Natural killer cell (primary cell): ENCODE measurements around the gene SUSD2. TPM values are rescaled to one million over a fixed set of nuclear protein-coding genes. Genes with fewer than 3 reads are reported as not detected.

Experiments used
- ATAC-seq, 3 donors: fragments of 150-1000 bp in 2 of 3; fragments of 200-7000 bp in 1 of 3; cut with Tn5 transposase; 1 replicate in 1 of 3; 2 replicates in 2 of 3; pipeline ENCODE4 v1.10.0; 2021; ENCODE audit warnings: mild to moderate bottlenecking in 2 of 3, moderate library complexity in 2 of 3
- DNase-seq, 2 donors: peaks; one replicate each; pipeline versions ENCODE4 v3.0.0 to v3.0.0-alpha.2; 2013 to 2021; ENCODE audit warnings: mixed read lengths in 1 of 2
- H3K27ac ChIP-seq: one replicate; pipeline ENCODE4 v1.5.1; 2013; ENCODE audit warnings: mild to moderate bottlenecking, low read length
- H3K27me3 ChIP-seq: one replicate; pipeline ENCODE4 v1.6.1; 2013; ENCODE audit warnings: low read length; ENCODE audit not compliant: control insufficient read depth, insufficient read depth
- H3K36me3 ChIP-seq: one replicate; pipeline ENCODE4 v1.6.1; 2013; ENCODE audit warnings: low read length; ENCODE audit not compliant: control insufficient read depth, insufficient read depth
- H3K4me1 ChIP-seq: one replicate; pipeline ENCODE4 v1.6.1; 2013; ENCODE audit warnings: low read length; ENCODE audit not compliant: control insufficient read depth, insufficient read depth
- H3K4me3 ChIP-seq: one replicate; pipeline ENCODE4 v1.5.1; 2013; ENCODE audit warnings: low read length
- H3K9me3 ChIP-seq: one replicate; pipeline ENCODE4 v1.6.1; 2013; ENCODE audit warnings: low read length; ENCODE audit not compliant: control insufficient read depth, insufficient read depth
- H3K27ac Mint-ChIP-seq, 2 donors: one replicate each; pipeline ENCODE4 v1.8.0; 2022; ENCODE audit warnings: mild to moderate bottlenecking in 2 of 2, mixed read lengths in 2 of 2, moderate library complexity in 1 of 2
- H3K27me3 Mint-ChIP-seq, 2 donors: one replicate each; pipeline ENCODE4 v1.8.0; 2022; ENCODE audit warnings: low read depth in 2 of 2, mixed read lengths in 2 of 2
- H3K36me3 Mint-ChIP-seq: one replicate; pipeline ENCODE4 v1.8.0; 2022; ENCODE audit warnings: mixed read lengths
- H3K4me1 Mint-ChIP-seq, 2 donors: one replicate each; pipeline ENCODE4 v1.8.0; 2022; ENCODE audit warnings: mixed read lengths in 2 of 2
- H3K4me3 Mint-ChIP-seq: one replicate; pipeline ENCODE4 v1.8.0; 2022; ENCODE audit warnings: mild to moderate bottlenecking, moderate library complexity, mixed read lengths
- H3K9me3 Mint-ChIP-seq, 2 donors: one replicate each; pipeline ENCODE4 v1.8.0; 2022; ENCODE audit warnings: mixed read lengths in 2 of 2
- WGBS: methylation state at CpG from one replicate; pipeline ENCODE4 v1.1.7; 2013; ENCODE audit warnings: missing lambda C conversion rate; ENCODE audit not compliant: insufficient coverage; 5-methylcytosine and 5-hydroxymethylcytosine counted together
- intact Hi-C: fragments of 100-400 bp; cut with micrococcal nuclease; formaldehyde crosslinking; loops from one replicate; pipeline ENCODE4 v1.14.2; 2022
- total RNA-seq, 4 donors: library from RNA; stranded (reverse); fragments of 120-200 nt in 1 of 4; gene quantifications; one replicate each; pipeline versions ENCODE4 v1.2.3 to v1.2.4, GENCODE V29; 2013 to 2022
- TF ChIP-seq, protein P1 (sequence below): fragments of 200-600 bp; IDR thresholded peaks from one replicate; pipeline ENCODE4 v1.8.0; 2022; ENCODE audit warnings: antibody characterized with exemption

Gene SUSD2
- total RNA-seq, 3 donors from 2014 or later (not counting 1 experiment from before 2014, with no cell fraction given): 0.75 to 1.7 (median 1.5) TPM

DNA sequence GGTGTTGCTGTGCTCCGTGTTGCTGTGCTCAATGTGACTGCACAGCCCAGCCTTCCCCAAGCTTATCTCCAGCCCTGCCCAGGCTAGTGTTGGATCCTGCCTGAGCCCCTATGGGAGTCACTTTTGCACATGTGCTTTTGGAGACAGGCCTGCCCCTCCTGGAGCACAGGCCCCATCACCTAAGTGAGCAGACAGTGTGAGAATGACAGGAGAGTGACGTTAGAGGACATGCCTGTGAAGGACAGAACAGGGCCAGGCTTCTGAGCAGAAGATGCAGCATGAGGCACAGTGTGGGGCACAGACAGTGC, 36.6 kb upstream of the SUSD2 start:
- WGBS: 65% methylated on average over 2 of the region's 2 CpGs
- no peak overlapping the region for H3K4me3 Mint-ChIP-seq
- peak overlapping the region; percentile 31 to 81 for H3K27ac Mint-ChIP-seq
- H3K4me1 Mint-ChIP-seq: peaks cover 30 to 53% of the 10 kb centered on the region in 2 donors
- H3K4me3 ChIP-seq: no peak overlapping the region
- no peaks in the 10 kb centered on the region for H3K27me3 Mint-ChIP-seq
- no peaks in the 10 kb centered on the region for H3K9me3 ChIP-seq
- H3K9me3 Mint-ChIP-seq: no peaks in the 10 kb centered on the region
- peaks cover 3% of the 10 kb centered on the region for H3K36me3 ChIP-seq
- H3K36me3 Mint-ChIP-seq: no peaks in the 10 kb centered on the region
- ATAC-seq (no peak), DNase-seq (no peak)
- TF ChIP-seq, protein P1, sequence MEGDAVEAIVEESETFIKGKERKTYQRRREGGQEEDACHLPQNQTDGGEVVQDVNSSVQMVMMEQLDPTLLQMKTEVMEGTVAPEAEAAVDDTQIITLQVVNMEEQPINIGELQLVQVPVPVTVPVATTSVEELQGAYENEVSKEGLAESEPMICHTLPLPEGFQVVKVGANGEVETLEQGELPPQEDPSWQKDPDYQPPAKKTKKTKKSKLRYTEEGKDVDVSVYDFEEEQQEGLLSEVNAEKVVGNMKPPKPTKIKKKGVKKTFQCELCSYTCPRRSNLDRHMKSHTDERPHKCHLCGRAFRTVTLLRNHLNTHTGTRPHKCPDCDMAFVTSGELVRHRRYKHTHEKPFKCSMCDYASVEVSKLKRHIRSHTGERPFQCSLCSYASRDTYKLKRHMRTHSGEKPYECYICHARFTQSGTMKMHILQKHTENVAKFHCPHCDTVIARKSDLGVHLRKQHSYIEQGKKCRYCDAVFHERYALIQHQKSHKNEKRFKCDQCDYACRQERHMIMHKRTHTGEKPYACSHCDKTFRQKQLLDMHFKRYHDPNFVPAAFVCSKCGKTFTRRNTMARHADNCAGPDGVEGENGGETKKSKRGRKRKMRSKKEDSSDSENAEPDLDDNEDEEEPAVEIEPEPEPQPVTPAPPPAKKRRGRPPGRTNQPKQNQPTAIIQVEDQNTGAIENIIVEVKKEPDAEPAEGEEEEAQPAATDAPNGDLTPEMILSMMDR: no peak
- peaks cover 78% of the 10 kb centered on the region for H3K4me1 ChIP-seq
- intact Hi-C loops: no loop called here
- H3K27me3 ChIP-seq: no peaks in the 10 kb centered on the region
- H3K27ac ChIP-seq: no peak overlapping the region

GRCh38 chr22:24145446-24146193, 35.7 kb upstream of the SUSD2 start:
- intact Hi-C loops: no loop called here
- Histone ChIP-seq H3K36me3 (peaks cover 3% of the 10 kb centered on the region), H3K4me1 (peaks cover 69% of the 10 kb centered on the region), H3K27me3 (no peaks in the 10 kb centered on the region), H3K27ac (peak overlapping the region; percentile 67), H3K4me3 (no peak overlapping the region), H3K9me3 (no peaks in the 10 kb centered on the region)
- no peak for ATAC-seq
- Mint-ChIP-seq H3K4me3 (peak overlapping the region; percentile 69), H3K9me3 (no peaks in the 10 kb centered on the region), H3K27me3 (no peaks in the 10 kb centered on the region), H3K4me1 (peaks cover 30 to 49% of the 10 kb centered on the region in 2 donors), H3K27ac (peak overlapping the region; percentile 81 to 86), H3K36me3 (no peaks in the 10 kb centered on the region)
- no peak for DNase-seq
- WGBS: 94% methylated on average over 9 of the region's 9 CpGs
- TF ChIP-seq, protein P1: no peak

DNA sequence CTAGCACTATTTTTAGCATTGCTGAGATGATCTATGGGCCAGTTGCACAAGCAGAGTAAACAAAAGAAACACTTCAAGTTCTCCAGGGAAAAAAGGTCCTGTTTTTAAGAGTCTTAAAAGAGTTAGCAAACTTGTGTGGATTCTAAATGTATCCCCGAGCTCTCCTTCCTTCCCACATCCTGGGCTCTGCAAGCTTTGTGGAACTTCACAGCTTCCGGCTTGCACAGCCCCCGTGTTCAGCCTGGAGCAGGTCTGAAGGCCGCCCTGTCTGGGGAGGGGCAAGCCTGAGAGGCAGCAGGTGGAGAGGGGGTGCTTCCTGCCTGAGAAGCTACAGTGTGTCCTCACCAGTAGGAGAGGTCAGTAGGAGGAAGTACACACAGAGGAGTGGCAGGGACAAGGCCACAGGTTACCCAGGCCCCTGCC, 35.1 kb upstream of the SUSD2 start:
- Mint-ChIP-seq H3K27me3 (no peaks in the 10 kb centered on the region), H3K4me3 (peak overlapping the region; percentile 69), H3K4me1 (peaks cover 30 to 48% of the 10 kb centered on the region in 2 donors), H3K36me3 (no peaks in the 10 kb centered on the region), H3K27ac (peak overlapping the region; percentile 81 to 86), H3K9me3 (no peaks in the 10 kb centered on the region)
- Histone ChIP-seq H3K4me1 (peaks cover 63% of the 10 kb centered on the region), H3K9me3 (no peaks in the 10 kb centered on the region), H3K27ac (peak overlapping the region; percentile 67), H3K4me3 (no peak overlapping the region), H3K27me3 (no peaks in the 10 kb centered on the region), H3K36me3 (peaks cover 3% of the 10 kb centered on the region)
- TF ChIP-seq, protein P1: no peak
- intact Hi-C loops: no loop called here
- DNase-seq (peak in 1 of 2 donors; percentile 58), ATAC-seq (peak; percentile 71 to 76 (median 74))
- 13% methylated on average over 4 of the region's 4 CpGs for WGBS
